H9 (cell line): ENCODE results near the gene MAP3K7CL. TPM values are rescaled to one million over a fixed set of nuclear protein-coding genes. Genes with fewer than 3 reads are reported as not detected.

Experiments used
- DNase-seq: peaks from one replicate; pipeline ENCODE4 v3.0.0-alpha.2; 2017
- H2AFZ ChIP-seq: one replicate; pipeline ENCODE4 v1.6.1; 2013; ENCODE audit warnings: mild to moderate bottlenecking, low read length, control low read depth, moderate library complexity
- H2AK5ac ChIP-seq: 2 replicates; pipeline ENCODE4 v1.6.1; 2013; ENCODE audit warnings: low read length, control low read depth, mixed read lengths; ENCODE audit not compliant: insufficient read length
- H2BK120ac ChIP-seq: one replicate; pipeline ENCODE4 v1.6.1; 2013; ENCODE audit warnings: low read depth, mild to moderate bottlenecking, low read length, control low read depth, inconsistent platforms; ENCODE audit not compliant: poor library complexity, severe bottlenecking
- H2BK12ac ChIP-seq: 2 replicates; pipeline ENCODE4 v1.6.1; 2013; ENCODE audit warnings: low read length, control low read depth, mixed read lengths, low read depth; ENCODE audit not compliant: insufficient read length
- H2BK15ac ChIP-seq: 2 replicates; pipeline ENCODE4 v1.6.1; 2013; ENCODE audit warnings: low read depth, low read length, control low read depth
- H2BK20ac ChIP-seq: one replicate; pipeline ENCODE4 v1.6.1; 2013; ENCODE audit warnings: low read depth, mild to moderate bottlenecking, low read length, control low read depth, inconsistent platforms; ENCODE audit not compliant: poor library complexity, severe bottlenecking
- H2BK5ac ChIP-seq: 2 replicates; pipeline ENCODE4 v1.6.1; 2013; ENCODE audit warnings: low read length, control low read depth, mixed read lengths; ENCODE audit not compliant: insufficient read length
- H3K14ac ChIP-seq: 2 replicates; pipeline ENCODE4 v1.6.1; 2013; ENCODE audit warnings: low read length, control low read depth; ENCODE audit not compliant: insufficient read depth
- H3K18ac ChIP-seq: 2 replicates; pipeline ENCODE4 v1.6.1; 2013; ENCODE audit warnings: low read depth, mild to moderate bottlenecking, mixed read lengths, low read length, control low read depth; ENCODE audit not compliant: insufficient read length
- H3K23ac ChIP-seq: 2 replicates; pipeline ENCODE4 v1.6.1; 2013; ENCODE audit warnings: low read length, control low read depth, mixed read lengths, low read depth; ENCODE audit not compliant: insufficient read length
- H3K23me2 ChIP-seq: 2 replicates; pipeline ENCODE4 v1.6.1; 2013; ENCODE audit warnings: low read depth, mild to moderate bottlenecking, mixed read lengths, low read length, control low read depth; ENCODE audit not compliant: insufficient read length, poor library complexity, severe bottlenecking
- H3K27ac ChIP-seq: 2 replicates; pipeline ENCODE4 v1.5.1; 2013; ENCODE audit warnings: low read length, control low read depth, mixed read lengths, low read depth; ENCODE audit not compliant: insufficient read length
- H3K27me3 ChIP-seq: 2 replicates; pipeline ENCODE4 v1.6.1; 2013; ENCODE audit warnings: low read length, control low read depth, inconsistent platforms; ENCODE audit not compliant: insufficient read depth
- H3K4ac ChIP-seq: 2 replicates; pipeline ENCODE4 v1.6.1; 2013; ENCODE audit warnings: low read depth, mild to moderate bottlenecking, control low read depth, inconsistent platforms, low read length, moderate library complexity
- H3K4me1 ChIP-seq: 2 replicates; pipeline ENCODE4 v1.6.1; 2013; ENCODE audit warnings: low read length, control low read depth, inconsistent platforms; ENCODE audit not compliant: insufficient read depth
- H3K4me2 ChIP-seq: 2 replicates; pipeline ENCODE4 v1.6.1; 2013; ENCODE audit warnings: low read length, control low read depth, mixed read lengths; ENCODE audit not compliant: insufficient read length, insufficient read depth
- H3K56ac ChIP-seq: 2 replicates; pipeline ENCODE4 v1.6.1; 2013; ENCODE audit warnings: low read depth, mild to moderate bottlenecking, mixed read lengths, low read length, control low read depth; ENCODE audit not compliant: insufficient read length
- H3K79me1 ChIP-seq: 2 replicates; pipeline ENCODE4 v1.6.1; 2013; ENCODE audit warnings: low read depth, mild to moderate bottlenecking, moderate library complexity, low read length, control low read depth, inconsistent platforms; ENCODE audit not compliant: insufficient read depth, poor library complexity, severe bottlenecking
- H3K79me2 ChIP-seq: 2 replicates; pipeline ENCODE4 v1.6.1; 2013; ENCODE audit warnings: low read length, control low read depth, inconsistent platforms; ENCODE audit not compliant: insufficient read depth
- H3K9ac ChIP-seq: 2 replicates; pipeline ENCODE4 v1.6.1; 2013; ENCODE audit warnings: low read length, control low read depth, mixed read lengths; ENCODE audit not compliant: insufficient read length; ENCODE audit errors: extremely low read depth
- H3K9me3 ChIP-seq: one replicate; pipeline ENCODE4 v1.6.1; 2013; ENCODE audit warnings: low read depth, low read length, inconsistent platforms; ENCODE audit not compliant: control insufficient read depth
- H3T11ph ChIP-seq: one replicate; pipeline ENCODE4 v1.6.1; 2013; ENCODE audit warnings: mild to moderate bottlenecking, low read length, control low read depth, inconsistent platforms
- H4K20me1 ChIP-seq: one replicate; pipeline ENCODE4 v1.6.1; 2013; ENCODE audit not compliant: control insufficient read depth, insufficient read length, insufficient read depth
- H4K5ac ChIP-seq: 2 replicates; pipeline ENCODE4 v1.6.1; 2013; ENCODE audit warnings: low read depth, mild to moderate bottlenecking, mixed read lengths, low read length, control low read depth; ENCODE audit not compliant: insufficient read length
- H4K8ac ChIP-seq: replicated peaks from 2 replicates; pipeline ENCODE4 v1.6.1; 2013; ENCODE audit warnings: low read length, control low read depth, mixed read lengths, low read depth; ENCODE audit not compliant: insufficient read length
- H4K91ac ChIP-seq: 2 replicates; pipeline ENCODE4 v1.6.1; 2013; ENCODE audit warnings: low read depth, mild to moderate bottlenecking, moderate library complexity, mixed read lengths, low read length, control low read depth; ENCODE audit not compliant: insufficient read length
- H3K27ac Mint-ChIP-seq, 3 experiments: 2 replicates in 2 of 3; 3 replicates in 1 of 3; pipeline ENCODE4 v1.8.0; 2020 to 2021; ENCODE audit warnings: mixed read lengths in 3 of 3, mild to moderate bottlenecking in 1 of 3, moderate library complexity in 1 of 3
- H3K27me3 Mint-ChIP-seq: 2 replicates; pipeline ENCODE4 v1.8.0; 2021; ENCODE audit warnings: low read depth, mild to moderate bottlenecking, moderate library complexity, mixed read lengths
- H3K36me3 Mint-ChIP-seq, 3 experiments: 2 replicates in 2 of 3; 3 replicates in 1 of 3; pipeline ENCODE4 v1.8.0; 2020 to 2021; ENCODE audit warnings: low read depth in 3 of 3, mixed read lengths in 3 of 3; ENCODE audit not compliant: insufficient read depth in 1 of 3
- H3K4me1 Mint-ChIP-seq, 2 experiments: 2 replicates each; pipeline ENCODE4 v1.8.0; 2020; ENCODE audit warnings: mixed read lengths in 2 of 2
- H3K4me3 Mint-ChIP-seq, 2 experiments: 2 replicates in 1 of 2; 3 replicates in 1 of 2; pipeline ENCODE4 v1.8.0; 2020 to 2021; ENCODE audit warnings: mild to moderate bottlenecking in 2 of 2, mixed read lengths in 2 of 2, moderate library complexity in 1 of 2
- H3K9me3 Mint-ChIP-seq, 2 experiments: 2 replicates in 1 of 2; 3 replicates in 1 of 2; pipeline ENCODE4 v1.8.0; 2020; ENCODE audit warnings: mild to moderate bottlenecking in 2 of 2, mixed read lengths in 2 of 2, moderate library complexity in 1 of 2
- WGBS: extraction: QIAGEN DNeasy Blood & Tissue Kit; methylation state at CpG from one replicate; pipeline ENCODE4 v1.1.7; 2013; ENCODE audit warnings: missing lambda C conversion rate, low lambda C conversion rate, mixed read lengths; ENCODE audit not compliant: insufficient read length; ENCODE audit errors: extremely low coverage; 5-methylcytosine and 5-hydroxymethylcytosine counted together
- total RNA-seq: library from RNA; stranded (reverse); gene quantifications from 2 replicates; pipeline ENCODE4 v1.2.1, GENCODE V29; 2021
- TF ChIP-seq, protein P1 (sequence below): fragments of 200-600 bp; sonication (generic); conservative IDR thresholded peaks from 3 replicates; pipeline ENCODE4 v1.8.0; 2021; ENCODE audit warnings: antibody characterized with exemption, mild to moderate bottlenecking

The MAP3K7CL gene
- total RNA-seq, 1 experiment from 2014 or later, result not detected

DNA sequence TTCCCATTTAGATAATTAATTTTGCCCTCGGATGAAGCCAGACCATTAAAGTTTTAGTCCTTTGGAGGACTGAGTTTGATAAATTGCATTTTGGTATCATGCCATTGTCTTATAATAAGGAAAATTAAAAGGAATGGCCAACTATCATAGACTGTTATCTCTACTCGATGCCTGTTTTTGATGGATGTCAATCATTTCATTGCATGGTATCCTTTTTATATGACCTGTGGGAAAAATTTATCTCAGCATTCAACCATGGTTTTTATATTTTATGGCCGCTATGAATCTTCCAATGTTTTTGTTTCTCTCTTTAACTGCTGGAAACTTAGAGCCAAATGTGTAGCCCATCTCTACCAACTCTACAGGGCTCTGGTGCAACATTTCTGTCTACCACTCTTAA, 47.1 kb upstream of the MAP3K7CL start:
- Histone ChIP-seq H3K9me3 (no peaks in the 10 kb centered on the region), H4K5ac (no peak overlapping the region), H3K14ac (no peak overlapping the region), H3K79me1 (no peaks in the 10 kb centered on the region), H2BK12ac (no peak overlapping the region), H3K4me1 (no peaks in the 10 kb centered on the region), H3K27ac (no peak overlapping the region), H2AFZ (no peak overlapping the region), H3K23ac (no peak overlapping the region), H2BK5ac (no peak overlapping the region), H3K23me2 (no peaks in the 10 kb centered on the region), H2BK15ac (no peak overlapping the region), H4K91ac (no peak overlapping the region), H3K18ac (no peak overlapping the region), H3K79me2 (no peaks in the 10 kb centered on the region), H3K9ac (no peak overlapping the region), H3K4ac (no peak overlapping the region), H4K8ac (no peak overlapping the region), H3T11ph (no peak overlapping the region), H4K20me1 (no peaks in the 10 kb centered on the region), H2AK5ac (no peak overlapping the region), H3K27me3 (no peaks in the 10 kb centered on the region), H3K4me2 (no peak overlapping the region), H2BK120ac (no peak overlapping the region), H3K56ac (no peak overlapping the region), H2BK20ac (no peak overlapping the region)
- Mint-ChIP-seq H3K4me1 (peaks cover 7 to 8% of the 10 kb centered on the region in 2 experiments), H3K36me3 (no peaks in the 10 kb centered on the region), H3K9me3 (no peaks in the 10 kb centered on the region), H3K4me3 (no peak overlapping the region), H3K27me3 (peaks cover 6% of the 10 kb centered on the region), H3K27ac (no peak overlapping the region)
- TF ChIP-seq, protein P1, sequence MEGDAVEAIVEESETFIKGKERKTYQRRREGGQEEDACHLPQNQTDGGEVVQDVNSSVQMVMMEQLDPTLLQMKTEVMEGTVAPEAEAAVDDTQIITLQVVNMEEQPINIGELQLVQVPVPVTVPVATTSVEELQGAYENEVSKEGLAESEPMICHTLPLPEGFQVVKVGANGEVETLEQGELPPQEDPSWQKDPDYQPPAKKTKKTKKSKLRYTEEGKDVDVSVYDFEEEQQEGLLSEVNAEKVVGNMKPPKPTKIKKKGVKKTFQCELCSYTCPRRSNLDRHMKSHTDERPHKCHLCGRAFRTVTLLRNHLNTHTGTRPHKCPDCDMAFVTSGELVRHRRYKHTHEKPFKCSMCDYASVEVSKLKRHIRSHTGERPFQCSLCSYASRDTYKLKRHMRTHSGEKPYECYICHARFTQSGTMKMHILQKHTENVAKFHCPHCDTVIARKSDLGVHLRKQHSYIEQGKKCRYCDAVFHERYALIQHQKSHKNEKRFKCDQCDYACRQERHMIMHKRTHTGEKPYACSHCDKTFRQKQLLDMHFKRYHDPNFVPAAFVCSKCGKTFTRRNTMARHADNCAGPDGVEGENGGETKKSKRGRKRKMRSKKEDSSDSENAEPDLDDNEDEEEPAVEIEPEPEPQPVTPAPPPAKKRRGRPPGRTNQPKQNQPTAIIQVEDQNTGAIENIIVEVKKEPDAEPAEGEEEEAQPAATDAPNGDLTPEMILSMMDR, result no peak
- no peak for DNase-seq
- no CpG with 5 or more reads among the region's 3 CpGs for WGBS
